Bronchial epithelial cell (primary cell): ENCODE data around the gene STXBP1. TPM values are rescaled to one million over a fixed set of nuclear protein-coding genes. Genes with fewer than 3 reads are reported as not detected.

Experiments
- DNase-seq: peaks from one replicate; pipeline ENCODE4 v3.0.0-alpha.2; 2010; ENCODE audit warnings: low read depth
- FAIRE-seq: peaks from 2 replicates; lab custom pipeline; 2011; peaks lifted over from hg19 to GRCh38; lab: Jason Lieb, UNC
- H3K27me3 ChIP-seq: 2 replicates; pipeline ENCODE4 v1.5.1; 2011; ENCODE audit warnings: low read length; ENCODE audit not compliant: control insufficient read depth, insufficient read depth
- H3K36me3 ChIP-seq: 2 replicates; pipeline ENCODE4 v1.5.1; 2011; ENCODE audit warnings: low read length; ENCODE audit not compliant: control insufficient read depth, insufficient read depth
- H3K4me3 ChIP-seq: 2 replicates; pipeline ENCODE4 v1.5.1; 2011; ENCODE audit warnings: mild to moderate bottlenecking, low read depth, low read length, control low read depth
- total RNA-seq: library from RNA; depleted of rRNA; stranded (reverse); fragments of >200 nt; gene quantifications from 2 replicates; pipeline ENCODE4 v1.2.1, GENCODE V29; 2014
- TF ChIP-seq, protein P1 (sequence below): IDR thresholded peaks from 2 replicates; pipeline ENCODE4 v1.5.1; 2011; ENCODE audit warnings: mild to moderate bottlenecking, moderate library complexity, low read length, control low read depth, inconsistent platforms; ENCODE audit not compliant: insufficient read depth, severe bottlenecking

STXBP1 gene
- total RNA-seq, 1 donor from 2014 or later, result 17.1 TPM

DNA sequence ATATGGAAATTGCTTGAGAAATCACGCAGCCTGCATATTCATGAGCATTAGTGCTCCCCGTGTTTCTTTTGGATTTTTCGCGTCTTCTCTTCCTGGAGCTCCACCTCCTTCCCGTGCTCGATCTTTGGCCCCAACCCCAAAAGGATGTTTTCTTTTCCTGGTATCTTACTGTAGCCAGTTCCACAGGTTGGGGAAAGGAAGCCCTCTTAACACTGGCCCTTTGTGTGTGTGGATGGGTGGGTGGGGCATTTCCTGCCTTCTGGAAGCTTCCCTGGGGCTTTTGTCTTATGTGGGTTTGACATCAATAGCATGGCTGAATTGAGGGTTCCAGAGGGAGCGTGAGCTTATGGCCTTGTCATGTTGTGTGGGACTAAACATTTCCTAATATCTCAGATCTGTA is 21.9 kb downstream of the STXBP1 start:
- Histone ChIP-seq H3K4me3 (no peak overlapping the region), H3K36me3 (no peaks in the 10 kb centered on the region), H3K27me3 (no peaks in the 10 kb centered on the region)
- FAIRE-seq (no peak), DNase-seq (no peak)
- TF ChIP-seq, protein P1, sequence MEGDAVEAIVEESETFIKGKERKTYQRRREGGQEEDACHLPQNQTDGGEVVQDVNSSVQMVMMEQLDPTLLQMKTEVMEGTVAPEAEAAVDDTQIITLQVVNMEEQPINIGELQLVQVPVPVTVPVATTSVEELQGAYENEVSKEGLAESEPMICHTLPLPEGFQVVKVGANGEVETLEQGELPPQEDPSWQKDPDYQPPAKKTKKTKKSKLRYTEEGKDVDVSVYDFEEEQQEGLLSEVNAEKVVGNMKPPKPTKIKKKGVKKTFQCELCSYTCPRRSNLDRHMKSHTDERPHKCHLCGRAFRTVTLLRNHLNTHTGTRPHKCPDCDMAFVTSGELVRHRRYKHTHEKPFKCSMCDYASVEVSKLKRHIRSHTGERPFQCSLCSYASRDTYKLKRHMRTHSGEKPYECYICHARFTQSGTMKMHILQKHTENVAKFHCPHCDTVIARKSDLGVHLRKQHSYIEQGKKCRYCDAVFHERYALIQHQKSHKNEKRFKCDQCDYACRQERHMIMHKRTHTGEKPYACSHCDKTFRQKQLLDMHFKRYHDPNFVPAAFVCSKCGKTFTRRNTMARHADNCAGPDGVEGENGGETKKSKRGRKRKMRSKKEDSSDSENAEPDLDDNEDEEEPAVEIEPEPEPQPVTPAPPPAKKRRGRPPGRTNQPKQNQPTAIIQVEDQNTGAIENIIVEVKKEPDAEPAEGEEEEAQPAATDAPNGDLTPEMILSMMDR, result no peak

DNA sequence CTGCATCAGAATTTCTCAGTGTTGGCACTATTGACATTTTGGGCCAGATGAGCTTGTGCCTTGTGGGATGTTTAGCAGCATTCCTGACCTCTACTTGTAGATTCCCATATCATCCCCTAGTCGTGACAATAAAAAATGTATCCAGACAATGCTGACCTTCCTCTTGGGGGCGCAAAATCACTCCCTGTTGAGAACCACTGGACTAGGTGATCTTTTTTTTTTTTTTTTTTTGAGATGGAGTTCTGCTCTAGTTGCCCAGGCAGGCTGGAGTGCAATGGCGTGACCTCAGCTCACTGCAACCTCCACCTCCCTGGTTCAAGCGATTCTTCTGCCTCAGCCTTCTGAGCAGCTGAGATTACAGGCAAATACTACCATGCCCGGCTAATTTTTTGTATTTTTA is 22.6 kb downstream of the STXBP1 start:
- H3K36me3 ChIP-seq, result no peaks in the 10 kb centered on the region
- DNase-seq, result no peak
- no peak overlapping the region for H3K4me3 ChIP-seq
- no peaks in the 10 kb centered on the region for H3K27me3 ChIP-seq
- no peak for FAIRE-seq
- TF ChIP-seq, protein P1, result no peak

DNA sequence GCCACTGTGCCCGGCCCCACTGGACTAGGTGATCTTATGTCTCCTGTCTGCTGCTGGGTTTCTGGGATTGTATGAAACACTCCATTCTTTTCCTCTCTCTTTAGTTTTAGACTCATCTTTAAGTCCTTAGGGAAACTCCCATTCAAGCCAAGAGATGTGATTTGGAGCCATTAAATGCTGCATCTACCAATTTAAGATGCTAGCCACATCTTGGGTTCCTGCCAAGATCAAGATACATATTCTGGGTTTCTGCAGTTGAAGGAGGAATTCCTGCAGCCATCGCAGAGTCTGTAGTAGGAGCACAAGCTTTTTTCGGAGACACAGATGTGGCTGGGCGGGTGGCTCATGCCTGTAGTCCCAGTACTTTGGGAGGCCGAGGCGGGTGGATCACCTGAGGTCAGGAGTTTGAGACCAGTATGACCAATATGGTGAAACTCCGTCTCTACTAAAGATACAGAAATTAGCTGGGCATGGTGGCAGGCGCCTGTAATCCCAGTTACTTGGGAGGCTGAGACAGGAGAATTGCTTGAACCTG is 23.2 kb downstream of the STXBP1 start:
- no peaks in the 10 kb centered on the region for H3K27me3 ChIP-seq
- no peaks in the 10 kb centered on the region for H3K36me3 ChIP-seq
- no peak for FAIRE-seq
- TF ChIP-seq, protein P1, result no peak
- DNase-seq, result no peak
- no peak overlapping the region for H3K4me3 ChIP-seq

DNA sequence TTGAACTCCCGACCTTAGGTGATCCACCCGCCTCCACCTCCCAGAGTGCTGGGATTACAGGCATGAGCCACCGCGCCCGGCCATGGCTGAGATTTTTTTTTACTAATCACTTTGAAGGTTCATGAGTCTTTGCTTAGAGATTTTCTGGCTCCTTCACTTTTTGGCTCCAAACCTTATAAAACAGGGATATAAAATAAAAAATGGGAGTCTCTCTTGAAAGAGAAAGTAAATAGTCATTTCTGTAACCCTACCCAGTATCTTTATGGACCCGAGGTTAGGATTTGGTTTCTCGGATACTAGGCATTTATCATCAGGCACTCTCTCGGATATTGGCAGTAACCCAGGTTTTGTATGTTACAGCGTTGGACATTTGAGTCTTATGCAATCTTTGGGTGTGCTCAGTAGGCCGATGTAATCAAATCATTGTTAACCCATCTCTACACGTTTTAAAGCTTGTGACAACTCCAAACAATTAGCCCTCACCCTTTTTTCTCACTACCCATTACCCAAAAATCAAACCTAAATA is 25.3 kb downstream of the STXBP1 start:
- no peak overlapping the region for H3K4me3 ChIP-seq
- FAIRE-seq, result no peak
- TF ChIP-seq, protein P1, result no peak
- H3K36me3 ChIP-seq, result no peaks in the 10 kb centered on the region
- peak; percentile 84 for DNase-seq
- H3K27me3 ChIP-seq, result no peaks in the 10 kb centered on the region

DNA sequence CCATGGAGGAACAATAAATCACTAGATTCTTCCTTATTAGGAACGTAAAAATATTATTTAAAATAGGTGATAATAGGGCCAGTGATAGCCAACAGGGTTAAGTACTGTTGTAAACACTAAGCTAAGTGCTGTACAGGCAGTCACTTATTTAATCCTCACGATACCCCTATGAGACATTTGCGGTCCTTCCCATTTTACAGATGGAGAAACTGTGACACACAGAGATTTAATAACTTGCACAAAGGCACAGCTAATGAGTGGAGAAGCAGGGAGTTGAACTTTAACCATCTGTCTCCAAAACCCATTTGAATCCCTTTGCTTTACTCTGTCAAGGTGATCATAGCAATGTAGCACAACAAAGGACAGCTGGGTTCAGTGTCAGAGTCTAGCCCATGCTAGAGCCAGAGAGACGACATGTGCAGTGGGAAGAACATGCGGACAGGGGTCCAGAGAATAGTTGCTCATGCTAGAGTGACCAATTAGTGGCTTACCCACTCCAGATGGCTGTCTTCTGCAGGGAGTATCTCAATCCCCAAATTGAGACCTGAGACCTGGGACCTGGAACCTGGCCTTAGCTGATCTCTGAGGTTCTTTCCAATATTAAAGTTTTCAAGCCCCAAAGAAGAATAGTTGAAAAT is 28.9 kb downstream of the STXBP1 start:
- DNase-seq (no peak), FAIRE-seq (no peak)
- TF ChIP-seq, protein P1, result no peak
- no peaks in the 10 kb centered on the region for H3K27me3 ChIP-seq
- H3K36me3 ChIP-seq, result no peaks in the 10 kb centered on the region
- H3K4me3 ChIP-seq, result no peak overlapping the region
